Astrocyte of the spinal cord (primary cell): ENCODE data around the gene RIN1.

Experiments
- DNase-seq: peaks from one replicate; pipeline ENCODE4 v3.0.0; 2011; ENCODE audit warnings: low read depth, low spot score
- H3K4me3 ChIP-seq: 2 replicates; pipeline ENCODE4 v1.5.1; 2011; ENCODE audit warnings: low read depth, mild to moderate bottlenecking, low read length, moderate library complexity
- CTCF ChIP-seq: IDR thresholded peaks from 2 replicates; pipeline ENCODE4 v1.5.1; 2012; ENCODE audit warnings: low read depth, mild to moderate bottlenecking, low read length, inconsistent platforms
- in situ Hi-C: cut with HindIII; loops from 2 replicates; pipeline ENCODE4 v1.10.0; 2017; ENCODE audit warnings: low sequenced_read_pairs

Gene RIN1

DNA sequence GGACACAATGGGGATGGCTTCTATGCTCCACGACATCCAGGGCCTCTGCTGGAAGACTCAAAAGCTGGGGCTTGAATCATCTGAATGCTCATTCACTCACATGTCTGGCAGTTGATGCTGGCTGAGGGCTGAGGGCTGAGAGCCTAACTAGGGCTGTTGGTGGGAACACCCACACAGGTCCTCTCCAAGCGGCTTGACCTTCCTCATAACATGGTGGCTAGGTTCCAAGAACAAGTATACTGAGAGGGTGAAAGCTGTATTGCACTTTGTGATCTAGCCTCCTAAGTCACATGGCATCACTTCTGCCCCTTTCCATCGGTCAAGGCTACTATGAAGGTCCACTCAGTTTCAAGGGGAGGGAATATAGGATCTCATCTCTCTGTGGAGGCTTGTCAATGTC lies 37.0 kb downstream of the RIN1 start:
- no peak for DNase-seq
- TF ChIP-seq CTCF, result no peak
- H3K4me3 ChIP-seq, result no peak overlapping the region
- in situ Hi-C loops, result no loop called here

DNA sequence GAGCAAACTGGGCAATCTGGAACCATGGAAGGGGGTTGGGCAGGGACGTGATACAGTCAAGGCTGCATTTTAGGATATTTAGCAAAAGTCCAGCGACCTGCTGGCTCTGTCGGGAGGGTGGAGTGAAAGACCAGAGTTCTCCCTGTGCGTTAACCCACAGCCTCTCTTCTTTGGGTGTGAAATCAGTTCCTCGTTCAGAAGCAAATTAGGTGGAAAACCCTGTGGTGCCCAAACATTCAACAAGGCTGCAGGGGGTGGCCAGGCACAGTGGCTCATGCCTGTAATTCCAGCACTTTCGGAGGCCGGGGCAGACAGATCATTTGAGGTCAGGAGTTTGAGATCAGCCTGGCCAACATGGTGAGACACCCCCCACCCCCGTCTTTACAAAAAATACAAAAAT lies 38.6 kb downstream of the RIN1 start:
- TF ChIP-seq CTCF, result no peak
- in situ Hi-C loops, result no loop called here
- DNase-seq, result no peak
- no peak overlapping the region for H3K4me3 ChIP-seq

DNA sequence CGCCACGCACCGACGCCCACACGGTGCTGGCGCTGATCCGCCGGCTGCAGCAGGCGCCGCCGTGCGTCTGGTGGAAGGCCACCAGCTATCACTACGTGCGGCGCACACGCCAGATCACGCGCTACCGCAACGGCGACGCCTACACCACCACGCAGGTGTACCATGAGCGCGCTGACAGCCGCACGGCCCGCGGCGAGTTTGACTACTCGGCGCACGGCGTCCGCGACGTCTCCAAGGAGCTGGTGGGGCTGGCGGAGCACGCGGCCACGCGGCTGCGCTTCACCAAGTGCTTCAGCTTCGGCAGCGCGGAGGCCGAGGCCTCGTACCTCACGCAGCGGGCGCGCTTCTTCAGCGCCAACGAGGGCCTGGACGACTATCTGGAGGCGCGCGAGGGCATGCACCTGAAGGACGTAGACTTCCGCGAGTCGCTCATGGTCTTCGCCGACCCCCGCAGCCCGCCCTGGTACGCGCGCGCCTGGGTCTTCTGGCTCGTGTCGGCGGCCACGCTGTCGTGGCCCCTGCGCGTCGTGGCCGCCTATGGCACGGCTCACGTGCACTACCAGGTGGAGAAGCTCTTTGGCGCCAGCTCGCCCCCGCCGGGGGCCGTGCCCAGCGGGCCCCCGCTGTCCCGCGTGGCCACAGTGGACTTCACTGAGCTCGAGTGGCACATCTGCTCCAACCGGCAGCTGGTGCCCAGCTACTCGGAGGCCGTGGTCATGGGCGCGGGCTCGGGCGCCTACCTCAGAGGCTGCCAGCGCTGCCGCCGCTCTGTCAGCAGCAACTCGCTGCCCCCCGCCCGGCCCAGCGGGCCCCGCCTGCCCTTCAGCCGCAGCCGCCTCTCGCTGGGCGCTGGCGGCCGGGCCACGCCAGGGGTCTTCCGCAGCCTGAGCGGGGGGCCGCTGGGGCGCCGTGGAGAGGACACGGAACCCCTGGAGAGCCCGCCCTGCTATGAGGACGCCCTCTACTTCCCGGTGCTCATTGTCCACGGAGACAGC lies 41.3 kb downstream of the RIN1 start:
- DNase-seq, result no peak
- in situ Hi-C loops, result no loop called here
- no peak overlapping the region for H3K4me3 ChIP-seq
- no peak for TF ChIP-seq CTCF

GRCh38 chr11:66293777-66294625 lies 42.2 kb downstream of the RIN1 start:
- TF ChIP-seq CTCF, result no peak
- no peak for DNase-seq
- no peak overlapping the region for H3K4me3 ChIP-seq
- in situ Hi-C loops, result no loop called here

GRCh38 chr11:66293352-66293751 lies 42.9 kb downstream of the RIN1 start:
- in situ Hi-C loops, result no loop called here
- DNase-seq, result no peak
- no peak overlapping the region for H3K4me3 ChIP-seq
- TF ChIP-seq CTCF, result no peak

DNA sequence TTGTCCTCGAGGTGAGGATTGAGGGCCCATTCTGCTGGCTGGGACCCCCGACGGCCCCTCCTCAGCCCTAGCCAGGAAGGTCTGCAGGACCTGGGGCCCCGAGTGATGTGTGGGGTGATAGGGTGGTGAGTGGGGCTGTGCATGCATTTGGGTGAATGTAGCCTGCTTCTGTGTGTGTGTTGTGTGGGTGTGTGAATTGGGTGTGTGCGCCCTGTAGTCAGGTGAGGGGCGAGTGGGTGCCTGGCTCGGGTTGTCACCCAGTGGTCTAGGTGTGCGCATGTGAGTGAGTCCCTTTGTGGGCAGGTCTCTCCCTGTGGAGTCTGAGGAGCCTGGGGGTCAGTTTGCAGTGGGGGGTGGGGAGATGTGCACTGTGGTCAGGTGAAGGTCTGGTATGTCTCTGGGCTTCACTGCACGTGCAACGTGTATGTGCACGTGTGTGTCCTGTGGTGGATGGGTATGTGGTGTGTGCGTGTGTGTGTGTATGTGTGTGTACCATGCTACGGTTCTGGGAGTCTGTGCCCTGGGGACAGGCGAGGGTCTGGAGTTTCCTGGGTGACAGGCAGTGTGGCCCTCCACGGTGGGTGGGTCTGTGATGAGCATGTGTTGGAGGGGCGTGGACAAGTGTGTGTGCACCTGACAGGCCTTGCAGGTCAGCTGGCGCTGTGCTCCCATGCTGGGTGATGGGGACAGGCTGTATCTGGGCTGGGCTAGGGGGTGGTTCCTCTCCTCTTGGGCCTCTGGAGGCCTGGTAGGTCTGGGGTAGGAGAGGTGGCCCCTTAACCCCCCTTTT lies 43.5 kb downstream of the RIN1 start:
- in situ Hi-C loops, result no loop called here

More for the DNA sequence above, 43.5 kb downstream of the RIN1 start:
- no peak overlapping the region for H3K4me3 ChIP-seq
- no peak for DNase-seq
- TF ChIP-seq CTCF, result no peak
